HCEC 1CT (cell line): ENCODE measurements around the gene AKAP6.
A peak's percentile ranks its signal among the peaks of the same experiment; 100 is the strongest.

Experiments
- DNase-seq: peaks from one replicate; pipeline ENCODE4 v3.0.0-alpha.2; 2017

AKAP6 gene, protein sequence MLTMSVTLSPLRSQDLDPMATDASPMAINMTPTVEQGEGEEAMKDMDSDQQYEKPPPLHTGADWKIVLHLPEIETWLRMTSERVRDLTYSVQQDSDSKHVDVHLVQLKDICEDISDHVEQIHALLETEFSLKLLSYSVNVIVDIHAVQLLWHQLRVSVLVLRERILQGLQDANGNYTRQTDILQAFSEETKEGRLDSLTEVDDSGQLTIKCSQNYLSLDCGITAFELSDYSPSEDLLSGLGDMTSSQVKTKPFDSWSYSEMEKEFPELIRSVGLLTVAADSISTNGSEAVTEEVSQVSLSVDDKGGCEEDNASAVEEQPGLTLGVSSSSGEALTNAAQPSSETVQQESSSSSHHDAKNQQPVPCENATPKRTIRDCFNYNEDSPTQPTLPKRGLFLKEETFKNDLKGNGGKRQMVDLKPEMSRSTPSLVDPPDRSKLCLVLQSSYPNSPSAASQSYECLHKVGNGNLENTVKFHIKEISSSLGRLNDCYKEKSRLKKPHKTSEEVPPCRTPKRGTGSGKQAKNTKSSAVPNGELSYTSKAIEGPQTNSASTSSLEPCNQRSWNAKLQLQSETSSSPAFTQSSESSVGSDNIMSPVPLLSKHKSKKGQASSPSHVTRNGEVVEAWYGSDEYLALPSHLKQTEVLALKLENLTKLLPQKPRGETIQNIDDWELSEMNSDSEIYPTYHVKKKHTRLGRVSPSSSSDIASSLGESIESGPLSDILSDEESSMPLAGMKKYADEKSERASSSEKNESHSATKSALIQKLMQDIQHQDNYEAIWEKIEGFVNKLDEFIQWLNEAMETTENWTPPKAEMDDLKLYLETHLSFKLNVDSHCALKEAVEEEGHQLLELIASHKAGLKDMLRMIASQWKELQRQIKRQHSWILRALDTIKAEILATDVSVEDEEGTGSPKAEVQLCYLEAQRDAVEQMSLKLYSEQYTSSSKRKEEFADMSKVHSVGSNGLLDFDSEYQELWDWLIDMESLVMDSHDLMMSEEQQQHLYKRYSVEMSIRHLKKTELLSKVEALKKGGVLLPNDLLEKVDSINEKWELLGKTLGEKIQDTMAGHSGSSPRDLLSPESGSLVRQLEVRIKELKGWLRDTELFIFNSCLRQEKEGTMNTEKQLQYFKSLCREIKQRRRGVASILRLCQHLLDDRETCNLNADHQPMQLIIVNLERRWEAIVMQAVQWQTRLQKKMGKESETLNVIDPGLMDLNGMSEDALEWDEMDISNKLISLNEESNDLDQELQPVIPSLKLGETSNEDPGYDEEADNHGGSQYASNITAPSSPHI (N-terminal part only)

DNA sequence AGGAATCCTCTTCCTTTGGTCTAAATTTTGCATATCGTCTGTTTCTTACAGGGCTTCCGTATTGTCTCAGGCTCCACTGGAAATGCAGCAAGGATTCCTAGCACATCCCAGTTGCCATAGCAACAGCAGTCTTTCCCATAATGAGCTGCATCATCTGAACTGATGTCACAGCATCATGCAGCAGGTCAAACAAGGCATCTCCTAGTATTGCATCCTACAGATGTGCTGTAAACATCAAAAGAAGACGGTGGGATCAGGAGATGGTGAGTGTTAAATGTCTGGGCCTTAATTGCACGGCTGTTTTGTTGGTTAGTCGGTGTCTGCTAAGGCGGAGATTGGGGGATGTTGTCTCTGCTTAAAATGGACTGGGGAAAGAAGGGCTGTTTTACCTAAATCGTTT is at the start of gene AKAP6:
TSS of gene AKAP6 (plus strand) at position 153 of the 400 bp plus-strand sequence. CDS start 104,196 bp downstream, outside the sequence.
- DNase-seq: no peak

DNA sequence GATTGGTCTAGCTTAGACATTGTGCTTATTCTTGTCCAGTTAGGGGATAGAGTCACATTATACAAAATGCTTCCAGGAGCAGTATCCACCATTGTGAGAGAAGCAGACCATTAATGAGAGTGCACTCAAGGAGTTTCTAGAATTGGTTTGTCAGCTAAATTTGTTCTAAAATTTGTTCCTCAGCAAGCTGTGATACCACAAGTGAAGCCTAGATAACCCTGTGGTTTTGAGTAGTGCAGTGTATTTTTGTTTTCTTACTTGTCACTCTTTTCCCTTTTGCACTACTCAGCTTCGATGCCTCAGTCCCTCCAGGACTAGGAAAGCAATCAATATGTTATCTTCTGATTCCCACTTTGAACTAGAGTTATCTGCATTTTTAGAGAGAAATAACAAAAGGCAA is 42.5 kb upstream of the AKAP6 start:
- DNase-seq: no peak

DNA sequence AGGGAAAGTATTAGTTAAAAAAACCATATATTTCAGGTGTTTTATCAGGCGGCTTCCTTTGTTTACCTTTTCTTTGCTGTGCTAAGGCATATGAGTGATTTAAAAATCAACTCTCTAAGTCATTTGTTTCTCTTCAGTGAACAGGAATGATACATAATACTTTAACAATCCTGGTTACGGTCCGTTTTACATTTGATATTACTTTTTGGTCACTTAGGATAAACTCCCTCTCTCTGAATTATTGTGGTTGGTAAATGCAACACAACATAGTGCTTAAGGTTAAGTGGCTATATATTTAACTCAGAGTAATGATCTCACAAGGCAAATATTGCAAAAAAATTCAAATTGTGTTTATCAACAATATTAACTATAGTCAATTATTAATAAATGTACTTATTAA is 32.7 kb upstream of the AKAP6 start:
- no peak for DNase-seq

DNA sequence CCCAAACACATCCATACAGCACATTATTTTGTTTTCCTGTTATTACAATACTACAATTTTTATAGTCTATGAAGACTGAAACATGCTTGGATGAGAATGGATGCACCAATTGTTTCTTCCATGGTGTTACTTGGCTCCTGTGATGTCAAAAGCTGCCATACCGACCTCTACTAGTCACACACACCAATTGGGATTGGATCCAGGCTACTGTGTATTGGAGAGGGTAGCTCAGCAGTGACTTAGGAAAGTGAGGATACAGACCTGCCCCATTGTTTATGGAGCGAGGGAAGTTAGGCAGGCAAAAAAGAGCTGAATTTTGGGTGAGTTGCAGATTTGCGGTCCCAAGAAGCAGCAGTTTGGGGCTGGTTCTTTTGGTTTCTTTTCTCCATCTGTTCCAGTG is 30.8 kb upstream of the AKAP6 start:
- no peak for DNase-seq

DNA sequence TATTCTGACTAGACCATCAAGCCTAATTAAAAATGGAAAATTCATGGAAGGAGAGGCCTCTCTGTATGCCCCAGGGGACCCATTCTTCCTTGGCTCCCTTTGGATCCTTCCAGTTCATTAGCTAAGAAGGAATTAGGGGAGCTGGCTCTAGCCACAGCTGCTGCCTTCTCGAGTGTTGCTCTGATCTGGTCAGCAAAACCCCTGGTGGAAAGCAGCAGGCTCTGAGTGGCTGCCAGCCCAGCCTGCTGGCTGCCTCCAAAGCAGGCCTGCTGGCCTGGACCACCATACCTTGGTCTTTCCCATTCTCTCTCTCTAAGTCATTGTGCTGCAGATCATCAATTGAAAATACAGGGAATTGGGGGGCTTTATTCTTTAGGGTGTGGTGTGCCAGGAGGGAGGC is 29.0 kb upstream of the AKAP6 start:
- DNase-seq: no peak

DNA sequence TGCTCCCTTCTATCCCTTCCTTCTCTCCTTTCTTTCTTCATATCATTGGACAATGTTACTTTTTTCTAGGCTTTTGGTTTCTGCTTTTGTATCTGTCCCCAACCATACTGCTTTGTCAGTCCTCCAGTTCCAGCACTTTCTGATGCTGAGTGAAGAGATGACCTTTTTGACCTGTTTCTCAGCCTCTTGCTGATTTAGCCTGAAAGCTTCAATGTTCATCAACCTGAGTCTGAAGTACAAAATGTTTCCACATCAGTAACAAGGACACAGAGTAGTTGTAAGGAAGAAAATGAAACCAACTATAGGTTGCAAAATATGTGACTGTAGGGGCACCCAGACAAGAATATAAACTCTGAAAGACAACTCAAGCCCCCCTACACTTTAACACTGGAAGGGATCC is 25.2 kb upstream of the AKAP6 start:
- DNase-seq: no peak

DNA sequence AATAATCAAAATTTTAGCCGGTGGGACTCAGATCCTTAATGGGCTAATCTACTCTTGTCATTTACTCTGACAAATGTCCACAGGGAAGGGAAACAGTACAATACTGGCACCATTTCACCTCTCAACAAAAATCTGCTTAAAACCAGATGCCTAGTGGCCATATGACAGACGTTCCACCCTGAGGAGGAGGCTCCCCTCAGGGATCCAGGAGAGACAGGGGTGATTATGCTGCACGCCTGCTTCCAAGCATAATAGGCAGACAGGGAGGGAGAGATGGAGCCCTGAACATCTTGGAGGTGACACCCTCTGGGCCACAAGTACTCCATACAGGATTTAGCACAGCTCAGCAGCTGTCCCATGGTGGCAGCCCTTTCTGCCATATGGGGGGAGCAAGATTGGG is 24.8 kb upstream of the AKAP6 start:
- DNase-seq: no peak

DNA sequence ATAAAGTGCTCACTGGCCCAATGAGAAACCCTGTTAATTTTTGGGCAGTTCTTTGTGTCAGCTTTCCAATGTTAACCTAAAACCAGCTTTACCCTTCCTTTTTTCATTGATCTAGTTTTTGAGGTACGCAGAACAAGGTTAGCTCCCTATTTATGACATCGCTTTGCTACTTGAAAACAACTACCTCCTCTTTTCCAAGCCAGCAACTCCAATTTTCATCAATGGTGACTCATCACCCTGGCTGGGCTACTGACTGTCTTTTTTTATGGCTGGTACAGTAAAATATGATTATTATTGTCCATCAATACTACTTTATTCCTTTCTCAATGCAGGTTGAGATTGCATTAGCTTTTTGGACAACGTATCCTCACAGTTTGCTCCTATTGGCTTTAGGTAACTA is 22.5 kb upstream of the AKAP6 start:
- DNase-seq: no peak

DNA sequence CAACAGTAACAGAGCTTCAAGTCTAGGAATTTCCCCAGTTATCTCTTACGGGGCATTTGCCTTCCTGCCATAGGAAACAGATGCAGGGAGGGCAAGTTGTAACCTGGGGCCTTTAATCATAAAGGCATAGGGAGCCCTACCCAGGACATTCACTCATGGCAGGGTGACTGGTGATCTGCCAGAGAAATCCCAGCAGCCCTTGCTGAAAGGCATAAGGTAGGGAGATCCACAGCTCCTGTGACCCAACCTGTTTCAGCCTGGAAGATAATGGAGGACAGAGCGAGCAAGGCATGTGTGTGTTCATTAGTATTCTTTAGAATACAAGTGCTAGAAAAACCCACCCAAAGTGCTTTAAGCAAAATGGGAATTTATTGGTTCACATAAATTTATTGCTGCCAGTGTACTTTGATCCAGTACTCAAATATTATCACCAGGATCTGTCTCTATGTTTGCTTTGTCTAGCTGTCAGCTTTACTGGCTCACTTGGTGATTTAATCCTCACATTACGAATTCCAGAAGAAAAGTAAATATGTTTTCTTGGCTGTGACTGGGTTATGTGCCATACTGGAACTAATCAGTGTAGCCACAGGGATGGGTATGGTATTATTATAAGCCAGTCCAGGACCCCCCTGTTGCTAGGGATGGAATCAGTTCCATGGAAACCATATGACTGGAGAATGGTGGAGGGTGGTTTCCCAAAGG is 21.1 kb upstream of the AKAP6 start:
- no peak for DNase-seq

DNA sequence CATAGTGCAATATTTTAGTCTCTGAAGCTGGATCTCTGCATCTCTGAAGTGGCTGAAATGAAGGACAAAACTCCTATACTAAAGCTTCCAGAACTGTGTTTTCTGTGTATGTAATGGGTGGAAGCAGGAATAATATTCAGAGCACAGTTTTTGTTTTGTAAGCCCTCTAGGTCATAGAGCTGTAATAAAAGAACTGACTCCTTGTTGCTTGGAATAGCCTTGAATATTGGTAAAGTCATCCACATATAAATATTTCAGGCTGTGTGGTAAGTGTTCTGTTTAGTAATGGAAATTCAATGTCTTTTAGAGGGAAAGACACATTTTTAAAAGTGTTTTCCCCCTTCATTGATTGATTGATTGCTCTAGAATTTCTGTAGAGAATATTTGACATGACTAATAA is 18.2 kb upstream of the AKAP6 start:
- no peak for DNase-seq

DNA sequence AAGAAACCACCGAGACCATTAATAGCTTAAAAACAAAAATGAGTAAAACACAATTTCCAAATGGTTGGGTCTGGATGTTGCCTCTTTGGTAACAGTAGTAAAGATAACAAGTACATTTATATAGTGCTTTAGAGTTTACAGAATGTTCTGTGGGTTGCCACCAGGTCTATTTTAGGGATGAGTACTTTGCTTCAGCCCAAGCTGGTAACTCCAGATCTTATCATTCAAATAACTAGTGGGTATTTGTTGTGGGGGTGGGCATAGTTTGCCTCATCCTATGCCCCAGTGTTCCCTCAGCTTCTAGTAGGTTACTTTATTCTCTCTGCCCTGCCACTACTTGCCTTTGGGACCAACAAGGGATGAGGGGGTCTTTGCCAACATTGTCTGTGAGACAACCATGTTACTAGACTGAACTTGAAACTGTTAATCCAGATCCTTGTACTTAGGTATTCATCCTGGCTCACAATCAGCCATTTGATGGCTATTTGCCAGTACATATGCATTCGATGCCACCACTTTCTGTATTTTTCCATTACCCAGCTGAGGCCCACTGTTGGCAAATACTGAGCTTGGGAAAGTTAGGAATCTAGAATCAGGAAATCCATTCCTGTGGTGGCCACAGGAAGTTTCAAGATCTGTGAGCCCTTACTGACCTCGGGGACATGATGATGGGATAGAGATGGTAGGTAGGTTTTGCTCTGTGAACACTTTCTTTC is 17.6 kb upstream of the AKAP6 start:
- no peak for DNase-seq

DNA sequence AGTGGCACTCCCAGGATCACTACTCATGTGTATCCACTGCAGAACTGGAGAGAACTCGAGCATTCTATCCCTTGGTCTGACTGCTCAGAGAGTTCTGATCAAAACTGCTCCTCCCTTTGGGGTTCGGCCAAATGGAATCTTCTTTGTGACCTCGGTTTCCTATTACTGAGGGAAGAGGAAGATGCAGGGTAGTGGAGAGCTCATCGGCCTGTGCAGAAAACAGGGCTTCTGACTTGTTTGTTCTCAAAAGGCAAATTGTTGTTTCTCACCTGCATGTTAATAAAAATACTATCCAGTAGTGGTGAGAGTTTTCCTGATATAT is 17.1 kb upstream of the AKAP6 start:
- no peak for DNase-seq

DNA sequence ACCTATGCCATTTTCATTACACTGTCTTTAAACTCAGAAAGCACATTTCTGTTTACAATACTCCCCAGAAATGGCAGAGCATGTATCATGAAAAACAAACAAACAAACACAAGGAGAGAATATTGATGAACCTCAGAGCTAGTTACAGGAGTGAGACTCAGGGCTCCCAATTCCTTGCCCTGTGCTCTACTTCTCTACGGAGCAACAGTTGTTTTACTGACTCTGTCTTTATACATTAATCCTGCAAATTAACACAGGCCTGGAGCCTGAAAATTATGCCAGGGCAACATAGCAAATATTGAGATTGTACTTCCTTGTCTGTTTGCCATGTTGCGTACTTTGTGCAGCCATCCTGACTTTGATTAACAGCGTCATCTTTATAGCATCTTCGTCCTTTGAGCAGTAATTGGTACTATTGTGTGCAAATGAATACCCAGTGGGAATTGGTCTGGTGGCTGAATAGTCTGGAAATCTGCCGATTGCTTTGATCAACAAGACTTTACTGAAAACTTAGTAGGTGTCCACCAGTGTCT is 15.2 kb upstream of the AKAP6 start:
- no peak for DNase-seq

DNA sequence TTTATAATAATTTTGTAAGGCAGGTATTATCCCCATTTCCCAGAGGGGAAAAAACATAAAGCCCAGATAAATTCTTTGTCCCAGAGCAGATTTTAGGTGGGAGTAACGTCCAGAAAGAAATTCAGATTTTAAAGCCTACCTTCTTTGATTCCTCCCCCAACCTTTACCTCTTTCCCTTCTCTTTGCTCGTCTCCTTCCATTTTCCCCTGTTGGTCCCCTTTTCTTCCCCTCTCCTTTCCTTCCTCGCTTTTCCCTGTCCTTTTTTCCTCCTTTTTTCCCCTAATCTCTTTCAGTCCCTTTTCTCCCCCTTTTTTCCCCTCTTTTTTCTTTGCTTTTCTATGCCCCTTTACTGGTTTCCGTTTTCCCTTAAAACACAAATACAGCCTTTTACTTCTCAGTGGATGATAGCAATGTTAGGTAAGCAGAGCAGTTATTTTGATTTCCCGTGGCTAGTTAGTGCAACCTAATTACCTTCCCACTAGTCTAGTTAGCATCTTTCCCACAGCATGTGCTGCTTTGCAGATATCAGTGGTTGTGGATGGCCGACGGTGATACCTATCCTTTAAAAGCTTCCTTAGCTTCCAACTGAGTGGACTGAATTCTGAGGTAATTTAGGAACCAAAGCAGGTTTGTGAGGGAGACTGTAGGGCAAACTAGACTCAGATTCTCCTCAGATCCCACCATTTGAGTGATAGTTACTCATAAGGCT is 10.9 kb upstream of the AKAP6 start:
- DNase-seq: no peak

DNA sequence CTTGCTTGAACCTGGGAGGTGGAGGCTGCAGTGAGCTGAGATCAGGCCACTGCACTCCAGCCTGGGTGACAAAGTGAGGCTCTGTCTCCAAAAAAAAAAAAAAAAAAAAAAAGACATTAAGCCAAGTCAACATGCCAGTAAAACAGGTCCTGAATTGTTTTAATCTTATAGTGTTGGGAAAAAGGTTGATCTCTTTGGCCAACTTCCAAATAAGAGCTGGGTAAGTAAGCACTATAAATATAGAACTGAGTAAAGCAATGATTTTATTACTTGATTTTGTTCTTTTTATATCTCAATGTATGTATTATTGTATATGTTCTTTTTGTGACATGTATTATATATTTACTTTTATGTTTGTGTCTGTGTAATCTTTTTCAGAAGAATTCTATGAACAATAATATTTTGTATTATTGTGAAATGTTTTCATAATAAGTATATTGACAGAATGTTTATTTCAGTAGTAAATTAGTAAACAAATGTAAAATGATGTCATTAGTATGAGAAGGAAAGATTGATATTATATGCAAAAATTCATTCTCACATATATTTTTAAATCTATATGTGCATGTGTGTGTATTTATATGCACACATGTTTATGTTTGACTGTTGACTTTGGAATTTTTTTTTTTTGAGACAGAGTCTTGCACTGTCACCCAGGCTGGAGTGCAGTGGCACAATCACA is 9.6 kb upstream of the AKAP6 start:
- DNase-seq: no peak

DNA sequence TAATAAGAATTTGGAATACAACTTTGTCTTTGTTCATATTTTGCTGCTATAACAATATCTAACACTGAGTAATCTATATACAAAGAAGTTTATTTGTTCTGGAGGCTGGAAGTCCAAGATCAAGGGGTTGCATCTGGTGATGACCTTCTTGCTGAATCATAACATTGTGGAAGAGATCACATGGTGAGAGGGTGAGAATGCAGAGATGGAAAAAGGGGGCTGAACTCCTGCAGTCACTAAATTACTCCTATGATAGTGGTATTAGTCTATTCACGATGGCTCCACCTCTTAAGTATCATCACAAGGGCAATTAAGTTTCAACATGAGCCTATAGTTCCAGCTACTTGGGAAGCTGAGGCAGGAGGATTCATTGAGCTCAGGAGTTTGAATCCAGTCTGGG is 4.5 kb upstream of the AKAP6 start:
- peak; percentile 15 for DNase-seq

DNA sequence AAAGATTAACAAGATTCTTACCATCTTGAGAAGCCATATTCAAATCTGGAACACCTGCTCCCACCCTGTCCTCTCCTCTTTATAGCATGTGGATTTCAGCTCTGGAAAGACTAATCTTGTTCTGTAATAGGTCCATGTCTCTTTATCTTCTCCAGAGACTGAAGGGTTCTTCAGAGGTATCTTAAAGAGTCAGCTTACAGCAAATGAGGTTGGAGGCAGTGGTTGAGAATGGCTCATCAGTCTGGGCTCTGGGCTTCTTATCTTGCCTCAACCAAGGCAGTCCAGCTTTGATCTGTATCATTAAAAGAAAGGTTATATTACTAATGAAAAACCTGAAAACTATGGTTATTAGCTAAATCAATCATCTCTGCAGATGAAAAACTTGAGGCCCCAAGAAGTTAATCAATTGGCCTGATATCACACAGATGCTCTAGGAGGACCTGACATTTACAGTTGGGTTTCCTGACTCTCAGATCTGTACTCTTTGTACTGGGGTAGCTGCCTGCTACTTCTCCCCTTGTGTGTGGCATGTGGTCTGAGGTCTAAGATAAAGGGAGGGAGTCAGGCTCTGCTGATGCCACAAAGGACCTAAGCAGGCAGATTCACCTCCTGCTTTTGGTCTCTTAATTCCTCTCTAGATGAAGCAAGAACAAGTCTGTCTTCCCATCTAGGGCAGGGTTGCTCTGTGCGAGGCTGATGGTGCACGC is 1.7 kb upstream of the AKAP6 start:
- DNase-seq: no peak

DNA sequence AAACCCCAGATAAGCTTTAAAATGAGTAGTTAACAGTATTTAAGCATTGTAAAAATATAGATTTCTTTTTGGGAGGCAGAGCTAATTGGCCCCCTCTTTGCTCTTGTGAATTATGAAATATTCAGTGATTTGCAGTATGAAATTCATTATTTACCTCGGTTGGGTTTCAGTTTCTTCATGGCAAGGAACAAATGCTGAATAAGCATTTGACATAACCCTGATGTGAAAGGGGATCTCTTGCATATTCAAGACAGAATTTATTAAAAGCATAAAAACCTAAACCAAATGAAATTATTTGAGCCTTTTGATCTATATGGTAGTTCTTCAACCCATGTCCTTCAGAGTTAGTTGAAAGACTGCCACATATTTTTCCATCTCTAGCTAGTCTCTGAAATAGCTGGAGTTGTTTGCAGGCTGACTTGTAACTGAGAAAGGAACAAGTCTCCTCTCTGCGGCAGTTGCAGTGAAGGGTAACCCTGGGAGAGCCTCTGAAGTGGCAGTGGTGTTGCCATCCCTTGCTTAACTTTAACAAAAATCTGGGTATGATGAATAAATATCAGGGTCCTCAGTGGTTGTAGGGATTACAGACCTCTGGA is 690 bp downstream of the AKAP6 start:
- DNase-seq: no peak

DNA sequence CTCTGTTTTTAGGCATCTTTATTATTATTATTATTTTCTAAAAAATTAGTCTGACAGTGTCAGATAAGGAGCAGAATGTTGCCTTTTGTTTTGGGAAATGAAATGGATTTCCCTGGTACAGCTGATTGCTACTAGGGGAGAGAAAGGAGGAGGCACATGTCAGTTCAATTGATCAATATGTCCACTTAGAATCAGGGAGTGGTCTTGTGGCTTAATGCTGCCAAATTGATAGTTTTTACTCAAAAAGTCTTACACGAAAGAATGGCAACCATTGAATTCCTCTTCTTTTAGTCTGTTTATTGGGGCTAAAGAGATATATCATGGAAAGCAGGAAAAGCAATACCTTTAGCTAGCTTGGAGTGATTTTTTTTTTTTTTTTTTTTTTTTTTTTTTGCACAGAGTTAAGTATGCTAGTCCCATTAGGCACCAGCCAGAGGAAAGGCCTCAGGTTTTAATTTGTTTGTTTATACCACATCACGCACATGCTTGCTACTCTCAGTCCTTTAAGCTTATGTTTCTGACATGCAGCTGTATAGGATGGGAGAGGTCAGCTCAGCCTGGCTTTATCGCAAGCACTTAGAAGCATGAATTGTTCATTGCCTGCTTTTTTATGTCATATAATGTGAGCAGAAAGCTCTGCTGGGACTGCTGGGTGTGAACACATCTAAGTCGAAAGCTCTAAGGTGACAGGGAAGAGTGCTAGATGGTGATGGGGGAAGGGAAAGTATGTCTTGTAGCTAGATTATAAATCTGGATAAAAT is 1.4 kb downstream of the AKAP6 start:
- DNase-seq: no peak
